ENCODE results near the gene AARS2. TPM values are rescaled to one million over a fixed set of nuclear protein-coding genes. Genes with fewer than 3 reads are reported as not detected.

AARS2 gene
- total RNA-seq, 4 donors from 2014 or later = 14.1 to 24.7 (median 21.0) TPM

DNA sequence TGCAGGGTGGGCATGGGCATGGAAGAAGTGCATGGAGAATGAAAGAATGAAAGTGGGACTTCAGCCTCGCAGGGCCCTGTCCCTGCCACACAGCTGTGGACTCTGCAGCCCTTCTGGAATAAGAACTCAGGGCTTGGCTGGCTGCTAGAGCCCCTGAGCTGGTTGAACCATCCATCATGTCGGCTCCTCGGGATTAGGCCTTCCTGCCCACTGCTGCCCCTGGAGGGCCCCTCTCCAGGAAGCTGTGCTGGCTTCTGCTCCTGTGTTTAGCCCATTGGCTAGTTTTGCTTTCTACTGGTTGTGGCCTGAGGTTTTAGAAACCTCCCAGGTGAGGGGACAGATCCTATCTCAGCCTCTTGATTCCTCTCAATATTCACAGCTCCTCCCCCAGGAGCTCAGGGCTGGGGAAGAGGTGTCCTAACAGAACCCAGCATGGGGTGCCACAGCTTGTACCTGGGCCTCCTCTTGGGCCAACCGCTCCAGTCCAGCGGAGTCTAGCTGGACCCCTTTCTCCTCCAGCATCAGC is 7.9 kb downstream of the AARS2 start:
- Histone ChIP-seq H3K9me3 (no peaks in the 10 kb centered on the region), H3K27ac (no peak overlapping the region), H3K27me3 (no peaks in the 10 kb centered on the region), H3K4me1 (no peaks in the 10 kb centered on the region), H3K4me3 (no peak overlapping the region), H3K36me3 (no peaks in the 10 kb centered on the region)
- DNase-seq = no peak
- TF ChIP-seq POLR2A (IDR thresholded peaks at IDR 0.05) (no peak), CTCF (IDR thresholded peaks at IDR 0.05) (no peak)
- intact Hi-C loops (cut with DNase I; ENCODE audit: low total_unique reads) = no loop called here

DNA sequence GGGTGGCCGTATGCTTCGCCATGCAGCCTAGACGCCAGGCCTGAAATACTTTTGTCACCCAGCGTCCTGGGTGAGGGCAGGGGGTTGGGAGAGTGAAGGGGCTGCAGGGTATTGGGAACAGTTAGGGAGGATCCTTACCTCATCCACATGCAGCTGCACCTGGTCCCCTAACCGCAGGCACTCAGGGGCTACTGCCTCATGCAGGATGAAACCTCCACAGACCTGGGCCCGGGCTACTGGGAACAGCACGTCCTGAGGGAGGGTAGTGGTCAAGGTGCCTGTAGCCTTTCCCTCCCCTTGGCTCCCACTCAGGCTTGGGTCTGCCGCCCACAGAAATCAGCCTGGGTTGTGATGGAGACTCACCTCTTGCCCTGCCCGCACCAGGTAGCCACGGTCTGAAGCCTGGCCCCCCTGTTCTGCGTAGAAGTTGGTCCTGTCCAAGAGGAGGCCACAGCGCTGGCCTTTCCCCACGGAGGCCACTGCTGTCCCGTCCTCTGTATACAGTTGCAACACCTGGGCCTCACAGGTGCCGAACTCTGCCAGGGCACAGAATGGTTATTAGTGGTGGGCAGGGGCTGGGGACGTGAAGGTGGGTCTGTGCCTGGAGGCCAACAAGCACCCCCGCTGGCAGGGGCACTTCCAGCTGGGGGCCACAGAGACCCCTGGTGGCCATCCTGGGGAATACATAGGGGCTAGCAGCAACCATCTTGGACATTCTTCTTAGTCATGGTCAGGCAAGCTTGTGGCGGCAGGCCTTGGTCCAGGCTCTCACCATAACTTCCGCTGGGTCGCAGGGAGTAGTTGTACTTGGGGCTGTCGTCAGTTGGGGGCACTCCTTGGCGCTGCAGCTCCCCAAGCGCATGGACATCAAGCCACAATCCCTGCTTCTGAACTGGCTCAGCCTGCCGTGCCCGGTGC is 8.6 kb downstream of the AARS2 start:
- H3K36me3 ChIP-seq = no peaks in the 10 kb centered on the region

GRCh38 chr6:44303842-44304241 is 9.3 kb downstream of the AARS2 start:
- DNase-seq = no peak
- H3K36me3 ChIP-seq = no peaks in the 10 kb centered on the region
- no peak overlapping the region for H3K27ac ChIP-seq
- intact Hi-C loops (cut with DNase I; ENCODE audit: low total_unique reads) = no loop called here
- no peaks in the 10 kb centered on the region for H3K4me1 ChIP-seq
- no peak overlapping the region for H3K4me3 ChIP-seq
- TF ChIP-seq POLR2A (IDR thresholded peaks at IDR 0.05) = no peak
- H3K27me3 ChIP-seq = no peaks in the 10 kb centered on the region
- H3K9me3 ChIP-seq = no peaks in the 10 kb centered on the region

More for the DNA sequence above, 8.6 kb downstream of the AARS2 start:
- intact Hi-C loops (cut with DNase I; ENCODE audit: low total_unique reads) = no loop called here
- DNase-seq = no peak
- no peaks in the 10 kb centered on the region for H3K27me3 ChIP-seq
- no peak overlapping the region for H3K27ac ChIP-seq
- no peak for TF ChIP-seq POLR2A (IDR thresholded peaks at IDR 0.05)
- peak; percentile 43 to 63 (median 56) for TF ChIP-seq CTCF (IDR thresholded peaks at IDR 0.05)
- no peak overlapping the region for H3K4me3 ChIP-seq
- H3K9me3 ChIP-seq = no peaks in the 10 kb centered on the region
- no peaks in the 10 kb centered on the region for H3K4me1 ChIP-seq

DNA sequence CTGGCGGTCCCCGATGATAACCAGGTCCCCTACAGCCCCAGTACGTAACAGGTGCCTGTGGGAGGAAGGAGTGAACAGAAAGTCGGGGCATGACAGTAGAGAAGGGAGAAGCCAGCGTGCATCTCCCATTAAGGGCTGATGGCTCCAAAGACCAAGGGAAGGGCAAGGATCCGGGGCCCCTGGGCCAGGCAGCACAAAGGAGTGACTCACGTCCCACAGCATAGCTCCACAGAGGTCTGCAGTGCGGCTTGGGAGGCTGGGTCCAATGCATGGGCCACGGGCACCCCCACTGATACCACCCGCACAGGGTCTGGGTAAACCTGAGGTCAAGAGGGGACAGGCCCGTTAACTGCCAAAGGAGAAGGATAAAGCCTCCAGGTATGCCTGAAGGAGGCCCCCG is 10.3 kb downstream of the AARS2 start:
- no peak overlapping the region for H3K4me3 ChIP-seq
- H3K36me3 ChIP-seq = no peaks in the 10 kb centered on the region
- intact Hi-C loops (cut with DNase I; ENCODE audit: low total_unique reads) = no loop called here
- H3K9me3 ChIP-seq = no peaks in the 10 kb centered on the region
- no peak for TF ChIP-seq CTCF (IDR thresholded peaks at IDR 0.05)
- no peak for TF ChIP-seq POLR2A (IDR thresholded peaks at IDR 0.05)
- no peak overlapping the region for H3K27ac ChIP-seq
- peaks cover 0 to 2% of the 10 kb centered on the region in 2 donors for H3K4me1 ChIP-seq
- H3K27me3 ChIP-seq = no peaks in the 10 kb centered on the region
- DNase-seq = no peak

GRCh38 chr6:44301782-44302564 is 11.2 kb downstream of the AARS2 start:
- no peaks in the 10 kb centered on the region for H3K9me3 ChIP-seq
- H3K4me3 ChIP-seq = no peak overlapping the region
- H3K27me3 ChIP-seq = no peaks in the 10 kb centered on the region
- no peak overlapping the region for H3K27ac ChIP-seq
- DNase-seq = no peak
- no peaks in the 10 kb centered on the region for H3K36me3 ChIP-seq
- H3K4me1 ChIP-seq = peaks cover 0 to 11% of the 10 kb centered on the region in 2 donors
- intact Hi-C loops (cut with DNase I; ENCODE audit: low total_unique reads) = no loop called here
- TF ChIP-seq POLR2A (IDR thresholded peaks at IDR 0.05) = no peak
- TF ChIP-seq CTCF (IDR thresholded peaks at IDR 0.05) = no peak

All from uterus (tissue), 4 donors.